IMR-90 (cell line): Measurements from ENCODE around the gene C16orf74. TPM values are rescaled to one million over a fixed set of nuclear protein-coding genes. Genes with fewer than 3 reads are reported as not detected.

Source experiments
- ATAC-seq: fragments of 200-7000 bp; cut with Tn5 transposase; 2 replicates; pipeline ENCODE4 v1.9.1; 2020; ENCODE audit warnings: low read depth, mild to moderate bottlenecking, moderate library complexity
- BruUV-seq: library from RNA; stranded (reverse); fragments of 400-500 nt; replicated peaks from 2 replicates; lab custom pipeline; 2021; lab: Mats Ljungman, UMichigan
- CTCF ChIA-PET: fragments of 300-600 bp; formaldehyde crosslinking; extraction: SDS; loops from one replicate; lab custom pipeline; 2021; ENCODE audit warnings: antibody characterized with exemption; lab: Yijun Ruan, JAX
- POLR2A ChIA-PET: fragments of 300-600 bp; sonication (Branson Sonifier 250); formaldehyde crosslinking; loops from one replicate; lab custom pipeline; 2022; ENCODE audit warnings: antibody characterized with exemption; ENCODE audit not compliant: unreplicated experiment; lab: Charles Lee
- DNase-seq: peaks from one replicate; pipeline ENCODE4 v3.0.0; 2013
- H2AFZ ChIP-seq: replicated peaks from 2 replicates; pipeline ENCODE3; 2013; ENCODE audit warnings: low read length, mild to moderate bottlenecking; ENCODE audit not compliant: poor library complexity
- H2AK5ac ChIP-seq: 2 replicates; pipeline ENCODE4 v1.6.1; 2013; ENCODE audit warnings: low read depth, low read length, inconsistent platforms
- H2AK9ac ChIP-seq: replicated peaks from 2 replicates; pipeline ENCODE3; 2013; ENCODE audit warnings: mild to moderate bottlenecking, low read depth, low read length, moderate library complexity; ENCODE audit not compliant: poor library complexity
- H2BK120ac ChIP-seq: 2 replicates; pipeline ENCODE4 v1.6.1; 2013; ENCODE audit warnings: low read depth, low read length, inconsistent platforms
- H2BK15ac ChIP-seq: 3 replicates; pipeline ENCODE4 v1.6.1; 2013; ENCODE audit warnings: low read depth, low read length, inconsistent platforms
- H2BK20ac ChIP-seq: 2 replicates; pipeline ENCODE4 v1.6.1; 2013; ENCODE audit warnings: low read depth, mild to moderate bottlenecking, inconsistent platforms, low read length, moderate library complexity
- H2BK5ac ChIP-seq: 2 replicates; pipeline ENCODE4 v1.6.1; 2013; ENCODE audit warnings: mild to moderate bottlenecking, low read depth, low read length, inconsistent platforms; ENCODE audit not compliant: poor library complexity, severe bottlenecking
- H3K14ac ChIP-seq: replicated peaks from 2 replicates; pipeline ENCODE4 v1.6.1; 2013; ENCODE audit warnings: low read depth, low read length, inconsistent platforms
- H3K18ac ChIP-seq: 2 replicates; pipeline ENCODE4 v1.6.1; 2013; ENCODE audit warnings: low read depth, low read length, control low read depth
- H3K23ac ChIP-seq: 2 replicates; pipeline ENCODE4 v1.6.1; 2013; ENCODE audit warnings: low read depth, low read length, inconsistent platforms
- H3K27ac ChIP-seq: 2 replicates; pipeline ENCODE4 v1.5.1; 2013; ENCODE audit warnings: mild to moderate bottlenecking, control low read depth, low read length; ENCODE audit not compliant: insufficient read depth
- H3K27me3 ChIP-seq: 2 replicates; pipeline ENCODE4 v1.6.1; 2013; ENCODE audit warnings: low read length; ENCODE audit not compliant: control insufficient read depth, insufficient read depth
- H3K36me3 ChIP-seq: 2 replicates; pipeline ENCODE4 v1.6.1; 2013; ENCODE audit warnings: low read length, mixed read lengths; ENCODE audit not compliant: control insufficient read depth, insufficient read depth
- H3K4ac ChIP-seq: 2 replicates; pipeline ENCODE4 v1.6.1; 2013; ENCODE audit warnings: low read depth, low read length, inconsistent platforms
- H3K4me1 ChIP-seq: 2 replicates; pipeline ENCODE4 v1.6.1; 2013; ENCODE audit warnings: low read length, mixed read lengths; ENCODE audit not compliant: control insufficient read depth, insufficient read depth
- H3K4me2 ChIP-seq: 2 replicates; pipeline ENCODE4 v1.6.1; 2013; ENCODE audit warnings: low read depth, mild to moderate bottlenecking, control low read depth, low read length, moderate library complexity
- H3K4me3 ChIP-seq: 2 replicates; pipeline ENCODE4 v1.5.1; 2013; ENCODE audit warnings: low read depth, mild to moderate bottlenecking, control low read depth, low read length, moderate library complexity; ENCODE audit not compliant: insufficient read depth
- H3K56ac ChIP-seq: 2 replicates; pipeline ENCODE4 v1.6.1; 2013; ENCODE audit warnings: low read length, inconsistent platforms; ENCODE audit not compliant: insufficient read depth; ENCODE audit errors: extremely low read depth
- H3K79me1 ChIP-seq, 2 experiments: 2 replicates each; pipeline ENCODE4 v1.6.1; 2013; ENCODE audit warnings: low read length in 2 of 2, inconsistent platforms in 1 of 2, low read depth in 1 of 2
- H3K9ac ChIP-seq: 2 replicates; pipeline ENCODE4 v1.6.1; 2013; ENCODE audit warnings: low read depth, low read length, control low read depth
- H3K9me1 ChIP-seq: 2 replicates; pipeline ENCODE4 v1.6.1; 2013; ENCODE audit warnings: low read length, inconsistent platforms; ENCODE audit not compliant: insufficient read depth
- H3K9me3 ChIP-seq: 2 replicates; pipeline ENCODE4 v1.6.1; 2013; ENCODE audit warnings: low read length; ENCODE audit not compliant: control insufficient read depth, insufficient read depth
- H4K20me1 ChIP-seq: 2 replicates; pipeline ENCODE4 v1.6.1; 2013; ENCODE audit warnings: low read length, inconsistent platforms; ENCODE audit not compliant: insufficient read depth
- H4K5ac ChIP-seq: 2 replicates; pipeline ENCODE4 v1.6.1; 2013; ENCODE audit warnings: mild to moderate bottlenecking, low read depth, low read length, control low read depth
- H4K8ac ChIP-seq, 2 experiments: 2 replicates each; pipeline ENCODE4 v1.6.1; 2013; ENCODE audit warnings: low read depth in 2 of 2, low read length in 2 of 2, control low read depth in 1 of 2, inconsistent platforms in 1 of 2
- H4K91ac ChIP-seq: 2 replicates; pipeline ENCODE4 v1.6.1; 2013; ENCODE audit warnings: low read depth, low read length, inconsistent platforms; ENCODE audit not compliant: insufficient read depth
- BHLHE40 ChIP-seq: fragments of 150-350 bp; IDR thresholded peaks from 2 replicates; pipeline ENCODE4 v1.6.1; 2016; ENCODE audit warnings: mild to moderate bottlenecking, low read depth, low read length
- CHD1 ChIP-seq: IDR thresholded peaks from 2 replicates; pipeline ENCODE4 v1.6.1; 2012; ENCODE audit warnings: low read depth, low read length, improper control_type of control experiment
- CTCF ChIP-seq: conservative IDR thresholded peaks from 2 replicates; pipeline ENCODE4 v1.5.1; 2012; ENCODE audit warnings: mild to moderate bottlenecking, low read depth, low read length, improper control_type of control experiment
- ELK1 ChIP-seq: fragments of 150-350 bp; IDR thresholded peaks from 2 replicates; pipeline ENCODE4 v1.6.1; 2016; ENCODE audit warnings: low read depth, mild to moderate bottlenecking, low read length, moderate library complexity, borderline replicate concordance
- MAZ ChIP-seq: IDR thresholded peaks from 2 replicates; pipeline ENCODE4 v1.6.1; 2012; ENCODE audit warnings: low read depth, mild to moderate bottlenecking, low read length, improper control_type of control experiment, moderate library complexity, borderline replicate concordance
- MXI1 ChIP-seq: IDR thresholded peaks from 2 replicates; pipeline ENCODE4 v1.6.1; 2012; ENCODE audit warnings: low read depth, mild to moderate bottlenecking, low read length, moderate library complexity, borderline replicate concordance
- POLR2A ChIP-seq: IDR thresholded peaks from 2 replicates; pipeline ENCODE4 v1.6.1; 2012; ENCODE audit warnings: mild to moderate bottlenecking, low read depth, low read length
- RAD21 ChIP-seq: IDR thresholded peaks from 2 replicates; pipeline ENCODE4 v1.6.1; 2012; ENCODE audit warnings: low read length, improper control_type of control experiment
- SMC3 ChIP-seq: fragments of 150-350 bp; IDR thresholded peaks from 2 replicates; pipeline ENCODE4 v1.6.1; 2016; ENCODE audit warnings: low read depth, mild to moderate bottlenecking, antibody characterized with exemption, low read length, moderate library complexity
- WGBS, 2 experiments: methylation state at CpG; one replicate each; pipeline versions ENCODE4 v1.1.5 to v1.1.7; 2013; ENCODE audit warnings: missing lambda C conversion rate in 2 of 2; ENCODE audit not compliant: insufficient read length in 1 of 2; ENCODE audit errors: extremely low coverage in 2 of 2; 5-methylcytosine and 5-hydroxymethylcytosine counted together
- dilution Hi-C: fragments of 300-500 bp; cut with HindIII; formaldehyde crosslinking; loops from one replicate; pipeline ENCODE4 v1.14.3; 2018; ENCODE audit warnings: low sequenced_read_pairs; ENCODE audit not compliant: unreplicated experiment
- in situ Hi-C: fragments of 300-500 bp; cut with MboI; formaldehyde crosslinking; loops from 3 replicates; pipeline ENCODE4 v1.14.3; 2019; ENCODE audit warnings: low sequenced_read_pairs, inconsistent platforms, mixed read lengths
- intact Hi-C: fragments of 100-400 bp; cut with micrococcal nuclease; formaldehyde crosslinking; loops from 2 replicates; pipeline ENCODE4 v1.10.0; 2022
- polyA plus RNA-seq, 3 experiments: library from polyadenylated mRNA; depleted of rRNA; stranded (reverse); fragments of >200 nt; gene quantifications; 2 replicates each; pipeline ENCODE4 v1.2.3, GENCODE V29; 2012; ENCODE audit warnings: low replicate concordance in 1 of 3
- total RNA-seq: library from RNA; depleted of rRNA; stranded (reverse); fragments of >200 nt; gene quantifications from 2 replicates; pipeline ENCODE4 v1.2.3, GENCODE V29; 2012

C16orf74 gene
- total and polyA plus RNA-seq, 2 of the 4 experiments (the other 2 are of a cell fraction): 4.5 to 12.2 TPM

- H3K4ac ChIP-seq: no peak overlapping the region
- no peak overlapping the region for H3K27ac ChIP-seq
- TF ChIP-seq ELK1 (no peak), POLR2A (no peak), CHD1 (no peak), RAD21 (no peak), CTCF (no peak), SMC3 (no peak), MXI1 (no peak), BHLHE40 (no peak), MAZ (no peak)
- DNase-seq (no peak), ATAC-seq (no peak)
- no peaks in the 10 kb centered on the region for H3K36me3 ChIP-seq
- intact Hi-C loops: no loop called here
- H2AFZ ChIP-seq: no peak overlapping the region
- dilution Hi-C loops: no loop called here
- 83% methylated on average over 5 of the region's 14 CpGs; no CpG with 5 or more reads in 1 of the 2 experiments for WGBS, 2 experiments
- no peak overlapping the region for H2BK5ac ChIP-seq
- H3K9ac ChIP-seq: no peak overlapping the region
- no peaks in the 10 kb centered on the region for H3K9me3 ChIP-seq
- H2AK9ac ChIP-seq: no peak overlapping the region
- no peak overlapping the region for H2BK20ac ChIP-seq
- H2AK5ac ChIP-seq: no peak overlapping the region
- no peak overlapping the region for H2BK15ac ChIP-seq
- H3K4me3 ChIP-seq: no peak overlapping the region
- no peak overlapping the region for H4K5ac ChIP-seq
- no TSS peak for BruUV-seq
- no peak overlapping the region for H4K8ac ChIP-seq
- ChIA-PET POLR2A (no interaction called here), CTCF (no interaction called here)
- in situ Hi-C loops: no loop called here
- H3K4me1 ChIP-seq: no peaks in the 10 kb centered on the region
- H3K23ac ChIP-seq: no peak overlapping the region
- peaks cover 4 to 6% of the 10 kb centered on the region in 2 experiments for H3K79me1 ChIP-seq
- H4K20me1 ChIP-seq: no peaks in the 10 kb centered on the region; the same call in 1 of the 2 replicates
- no peak overlapping the region for H2BK120ac ChIP-seq
- peaks cover 5% of the 10 kb centered on the region; the same call in 1 of the 2 replicates for H3K9me1 ChIP-seq
- no peak overlapping the region for H3K14ac ChIP-seq
- no peaks in the 10 kb centered on the region for H3K27me3 ChIP-seq
- no peak overlapping the region for H4K91ac ChIP-seq
- H3K4me2 ChIP-seq: no peak overlapping the region
- H3K18ac ChIP-seq: no peak overlapping the region
- H3K56ac ChIP-seq: no peak overlapping the region
These were observed 15.7 kb downstream of the C16orf74 start for GRCh38 chr16:85735225-85735635.
